ENCODE data around the gene PICK1. TPM values are rescaled to one million over a fixed set of nuclear protein-coding genes. Genes with fewer than 3 reads are reported as not detected.

PICK1 gene
- polyA plus RNA-seq, 1 donor (not counting 4 experiments of a cell fraction or from before 2014, with no cell fraction given), result 26.8 TPM

- Histone ChIP-seq H3K79me2 (ENCODE audit: control insufficient read depth, insufficient read depth, low read length) (no peaks in the 10 kb centered on the region), H4K20me1 (ENCODE audit: control insufficient read depth, extremely low read depth, insufficient read depth, low read length) (no peaks in the 10 kb centered on the region), H3K4me2 (ENCODE audit: control insufficient read depth, extremely low read depth, insufficient read depth, low read depth, low read length) (no peak overlapping the region), H3K9me3 (ENCODE audit: control insufficient read depth, low read depth, low read length) (no peaks in the 10 kb centered on the region), H3K4me3 (ENCODE audit: control insufficient read depth in 2 of 3, extremely low read depth in 1 of 3, insufficient read depth in 2 of 3, low read depth in 1 of 3, low read length in 3 of 3) (no peak overlapping the region), H3K27me3 (ENCODE audit: control insufficient read depth, extremely low read depth, insufficient read depth, low read length) (no peaks in the 10 kb centered on the region), H2AFZ (ENCODE audit: control insufficient read depth, low read length) (no peak overlapping the region), H3K27ac (ENCODE audit: control insufficient read depth, insufficient read depth, low read length) (no peak overlapping the region), H3K36me3 (ENCODE audit: control insufficient read depth in 2 of 2, extremely low read depth in 1 of 2, insufficient read depth in 2 of 2, low read length in 2 of 2) (peaks cover 36 to 42% of the 10 kb centered on the region in 2 experiments), H3K4me1 (ENCODE audit: control insufficient read depth, extremely low read depth, insufficient read depth, low read length) (no peaks in the 10 kb centered on the region), H3K9ac (ENCODE audit: control insufficient read depth, extremely low read depth, insufficient read depth, low read length) (no peak overlapping the region), H3K9me1 (ENCODE audit: control insufficient read depth, extremely low read depth, insufficient read depth, low read length) (no peaks in the 10 kb centered on the region)
- DNase-seq (ENCODE audit: low read depth, low spot score) (no peak), FAIRE-seq (no peak)
- dilution Hi-C loops (cut with MboI; ENCODE audit: extremely low pct_ligation_motif_present, low sequenced_read_pairs), result no loop called here
- TF ChIP-seq EZH2 (IDR thresholded peaks at IDR 0.05; ENCODE audit: low read length), result no peak
- TF ChIP-seq CTCF (optimal IDR thresholded peaks at IDR 0.05 in 1 of 3, IDR thresholded peaks at IDR 0.05 in 1 of 3, conservative IDR thresholded peaks at IDR 0.05 in 1 of 3; ENCODE audit: extremely low read depth in 1 of 3, insufficient read depth in 2 of 3, low read length in 3 of 3), result no peak
Observed at GRCh38 chr22:38068641-38069371, 11.6 kb downstream of the PICK1 start.

GRCh38 chr22:38069372-38070249 is 12.4 kb downstream of the PICK1 start:
- Histone ChIP-seq H3K79me2 (ENCODE audit: control insufficient read depth, insufficient read depth, low read length) (no peaks in the 10 kb centered on the region), H3K27me3 (ENCODE audit: control insufficient read depth, extremely low read depth, insufficient read depth, low read length) (no peaks in the 10 kb centered on the region), H3K4me2 (ENCODE audit: control insufficient read depth, extremely low read depth, insufficient read depth, low read depth, low read length) (no peak overlapping the region), H3K9ac (ENCODE audit: control insufficient read depth, extremely low read depth, insufficient read depth, low read length) (no peak overlapping the region), H4K20me1 (ENCODE audit: control insufficient read depth, extremely low read depth, insufficient read depth, low read length) (no peaks in the 10 kb centered on the region), H3K9me3 (ENCODE audit: control insufficient read depth, low read depth, low read length) (no peaks in the 10 kb centered on the region), H3K27ac (ENCODE audit: control insufficient read depth, insufficient read depth, low read length) (no peak overlapping the region), H3K4me3 (ENCODE audit: control insufficient read depth in 2 of 3, extremely low read depth in 1 of 3, insufficient read depth in 2 of 3, low read depth in 1 of 3, low read length in 3 of 3) (no peak overlapping the region), H2AFZ (ENCODE audit: control insufficient read depth, low read length) (no peak overlapping the region), H3K36me3 (ENCODE audit: control insufficient read depth in 2 of 2, extremely low read depth in 1 of 2, insufficient read depth in 2 of 2, low read length in 2 of 2) (peaks cover 35 to 42% of the 10 kb centered on the region in 2 experiments), H3K4me1 (ENCODE audit: control insufficient read depth, extremely low read depth, insufficient read depth, low read length) (no peaks in the 10 kb centered on the region), H3K9me1 (ENCODE audit: control insufficient read depth, extremely low read depth, insufficient read depth, low read length) (no peaks in the 10 kb centered on the region)
- FAIRE-seq (no peak), DNase-seq (ENCODE audit: low read depth, low spot score) (no peak)
- dilution Hi-C loops (cut with MboI; ENCODE audit: extremely low pct_ligation_motif_present, low sequenced_read_pairs), result no loop called here
- TF ChIP-seq EZH2 (IDR thresholded peaks at IDR 0.05; ENCODE audit: low read length) (no peak), CTCF (optimal IDR thresholded peaks at IDR 0.05 in 1 of 3, IDR thresholded peaks at IDR 0.05 in 1 of 3, conservative IDR thresholded peaks at IDR 0.05 in 1 of 3; ENCODE audit: extremely low read depth in 1 of 3, insufficient read depth in 2 of 3, low read length in 3 of 3) (peak in 2 of 3 experiments; percentile 11 to 60)

All from keratinocyte (primary cell).